Nephron (organoid): ENCODE measurements around the gene CES4A.

Experiments used
- H3K27ac Mint-ChIP-seq, 3 experiments: 2 replicates each; pipeline ENCODE4 v1.8.0; 2020; ENCODE audit warnings: mixed read lengths in 3 of 3, mild to moderate bottlenecking in 2 of 3, moderate library complexity in 1 of 3
- H3K27me3 Mint-ChIP-seq: 2 replicates; pipeline ENCODE4 v1.8.0; 2021; ENCODE audit warnings: low read depth, mild to moderate bottlenecking, moderate library complexity, mixed read lengths
- H3K36me3 Mint-ChIP-seq: 2 replicates; pipeline ENCODE4 v1.8.0; 2020; ENCODE audit warnings: low read depth, mixed read lengths
- H3K4me1 Mint-ChIP-seq: 2 replicates; pipeline ENCODE4 v1.8.0; 2020; ENCODE audit warnings: mixed read lengths
- H3K4me3 Mint-ChIP-seq, 3 experiments: 2 replicates each; pipeline ENCODE4 v1.8.0; 2020; ENCODE audit warnings: mild to moderate bottlenecking in 3 of 3, mixed read lengths in 3 of 3, moderate library complexity in 2 of 3
- H3K9me3 Mint-ChIP-seq: 2 replicates; pipeline ENCODE4 v1.8.0; 2020; ENCODE audit warnings: mixed read lengths
- CTCF ChIP-seq, 3 experiments: fragments of 200-600 bp; sonication (generic); IDR thresholded peaks; one replicate each; pipeline ENCODE4 v1.5.0; 2021; ENCODE audit warnings: antibody characterized with exemption in 3 of 3; ENCODE audit not compliant: unreplicated experiment in 3 of 3

Gene CES4A

GRCh38 chr16:66960270-66960669 lies 28.1 kb upstream of the CES4A start:
- Mint-ChIP-seq H3K9me3 (no peaks in the 10 kb centered on the region), H3K36me3 (no peaks in the 10 kb centered on the region), H3K27ac (no peak overlapping the region), H3K27me3 (peaks cover 20% of the 10 kb centered on the region), H3K4me1 (peaks cover 5% of the 10 kb centered on the region), H3K4me3 (no peak overlapping the region)
- TF ChIP-seq CTCF (IDR thresholded peaks at IDR 0.05; ENCODE audit: unreplicated experiment in 3 of 3): no peak

- Mint-ChIP-seq H3K27ac (peak within 1 kb of the TSS in 1 of 3 experiments; percentile 36), H3K4me3 (peak within 1 kb of the TSS; percentile 71 to 78 (median 74)), H3K36me3 (no peaks in the 10 kb centered on the region), H3K27me3 (peaks cover 16% of the 10 kb centered on the region), H3K9me3 (no peaks in the 10 kb centered on the region), H3K4me1 (peaks cover 5% of the 10 kb centered on the region)
- peak; percentile 79 to 84 (median 83) for TF ChIP-seq CTCF (IDR thresholded peaks at IDR 0.05; ENCODE audit: unreplicated experiment in 3 of 3)
Measured at GRCh38 chr16:66961065-66961744, 27.2 kb upstream of the CES4A start, which contains the start of gene CES3. TSS of gene CES3 (plus strand) at chr16:66961266. CDS start at chr16:66961308, 42 bp downstream.

DNA sequence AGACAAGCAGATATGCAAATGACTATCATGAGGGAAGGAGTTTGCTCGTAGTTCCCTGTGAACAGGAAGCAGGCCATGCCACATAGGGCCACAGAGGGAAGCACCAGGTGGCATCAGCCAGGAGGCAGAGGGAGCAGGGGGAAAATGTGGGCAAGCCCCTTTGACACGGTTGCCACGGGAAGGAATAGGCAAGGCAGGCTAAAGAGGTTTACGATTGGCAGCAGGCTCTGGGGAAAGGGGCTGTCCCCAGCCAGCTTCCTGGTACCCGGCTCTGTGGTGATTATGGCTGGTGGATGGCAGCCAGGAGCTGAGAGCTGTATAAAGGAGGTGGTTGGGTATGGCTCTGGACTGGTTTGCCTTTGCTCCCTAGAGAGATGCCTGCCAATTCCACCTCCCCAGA lies 26.5 kb upstream of the CES4A start:
- peak overlapping the region in 2 of 3 experiments; percentile 27 to 78 for H3K4me3 Mint-ChIP-seq
- H3K27ac Mint-ChIP-seq: no peak overlapping the region
- H3K27me3 Mint-ChIP-seq: peaks cover 16% of the 10 kb centered on the region
- H3K36me3 Mint-ChIP-seq: no peaks in the 10 kb centered on the region
- TF ChIP-seq CTCF (IDR thresholded peaks at IDR 0.05; ENCODE audit: unreplicated experiment in 3 of 3): no peak
- H3K4me1 Mint-ChIP-seq: peaks cover 5% of the 10 kb centered on the region
- no peaks in the 10 kb centered on the region for H3K9me3 Mint-ChIP-seq

DNA sequence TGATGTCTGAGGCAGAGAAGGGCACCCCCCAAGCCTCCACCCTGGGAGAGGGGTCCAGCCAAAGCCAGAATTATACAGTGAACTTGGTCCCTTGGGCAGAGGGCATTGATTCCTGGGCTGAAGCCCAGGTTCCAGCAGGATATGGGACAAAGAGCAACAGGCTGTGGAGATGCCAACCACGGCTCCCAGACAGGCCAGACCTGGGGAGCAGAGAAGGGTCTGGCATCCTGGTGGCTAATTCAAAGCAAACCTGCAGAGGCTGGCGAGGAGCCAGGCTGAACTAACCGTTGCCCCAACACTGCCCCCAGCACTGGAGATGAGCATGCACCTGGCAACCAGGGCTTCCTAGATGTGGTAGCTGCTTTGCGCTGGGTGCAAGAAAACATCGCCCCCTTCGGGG lies 24.3 kb upstream of the CES4A start:
- Mint-ChIP-seq H3K36me3 (no peaks in the 10 kb centered on the region), H3K27ac (no peak overlapping the region), H3K4me1 (peaks cover 5% of the 10 kb centered on the region), H3K9me3 (no peaks in the 10 kb centered on the region), H3K27me3 (peaks cover 12% of the 10 kb centered on the region), H3K4me3 (no peak overlapping the region)
- TF ChIP-seq CTCF (IDR thresholded peaks at IDR 0.05; ENCODE audit: unreplicated experiment in 3 of 3): no peak

DNA sequence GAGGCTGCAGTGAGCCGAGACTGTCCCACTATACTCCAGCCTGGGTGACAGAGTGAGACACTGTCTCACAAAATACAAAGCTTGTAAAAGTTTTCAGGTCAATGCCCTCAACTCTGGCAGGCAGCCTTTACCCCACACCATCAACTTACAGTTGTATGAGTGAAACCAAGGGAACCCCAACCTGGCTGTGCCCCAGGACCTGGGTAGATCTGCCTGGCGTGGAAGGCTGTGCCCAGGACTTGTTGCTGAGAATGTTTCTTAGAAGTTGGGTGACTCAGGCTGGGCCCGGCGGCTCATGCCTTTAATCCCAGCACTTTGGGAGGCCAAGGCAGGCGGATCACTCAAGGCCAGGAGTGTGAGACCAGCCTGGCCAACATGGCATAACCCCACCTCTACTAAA lies 19.5 kb upstream of the CES4A start:
- no peak overlapping the region for H3K4me3 Mint-ChIP-seq
- no peaks in the 10 kb centered on the region for H3K36me3 Mint-ChIP-seq
- no peak overlapping the region for H3K27ac Mint-ChIP-seq
- H3K9me3 Mint-ChIP-seq: no peaks in the 10 kb centered on the region
- H3K4me1 Mint-ChIP-seq: no peaks in the 10 kb centered on the region
- peaks cover 4% of the 10 kb centered on the region for H3K27me3 Mint-ChIP-seq
- no peak for TF ChIP-seq CTCF (IDR thresholded peaks at IDR 0.05; ENCODE audit: unreplicated experiment in 3 of 3)
